H9 (cell line): Measurements from ENCODE around the gene GSTA4. TPM values are rescaled to one million over a fixed set of nuclear protein-coding genes. Genes with fewer than 3 reads are reported as not detected.

ENCODE experiments used
- DNase-seq: peaks from one replicate; pipeline ENCODE4 v3.0.0-alpha.2; 2017
- H2AFZ ChIP-seq: one replicate; pipeline ENCODE4 v1.6.1; 2013; ENCODE audit warnings: mild to moderate bottlenecking, low read length, control low read depth, moderate library complexity
- H2AK5ac ChIP-seq: 2 replicates; pipeline ENCODE4 v1.6.1; 2013; ENCODE audit warnings: low read length, control low read depth, mixed read lengths; ENCODE audit not compliant: insufficient read length
- H2BK120ac ChIP-seq: one replicate; pipeline ENCODE4 v1.6.1; 2013; ENCODE audit warnings: low read depth, mild to moderate bottlenecking, low read length, control low read depth, inconsistent platforms; ENCODE audit not compliant: poor library complexity, severe bottlenecking
- H2BK12ac ChIP-seq: 2 replicates; pipeline ENCODE4 v1.6.1; 2013; ENCODE audit warnings: low read length, control low read depth, mixed read lengths, low read depth; ENCODE audit not compliant: insufficient read length
- H2BK15ac ChIP-seq: 2 replicates; pipeline ENCODE4 v1.6.1; 2013; ENCODE audit warnings: low read depth, low read length, control low read depth
- H2BK20ac ChIP-seq: one replicate; pipeline ENCODE4 v1.6.1; 2013; ENCODE audit warnings: low read depth, mild to moderate bottlenecking, low read length, control low read depth, inconsistent platforms; ENCODE audit not compliant: poor library complexity, severe bottlenecking
- H2BK5ac ChIP-seq: 2 replicates; pipeline ENCODE4 v1.6.1; 2013; ENCODE audit warnings: low read length, control low read depth, mixed read lengths; ENCODE audit not compliant: insufficient read length
- H3K14ac ChIP-seq: 2 replicates; pipeline ENCODE4 v1.6.1; 2013; ENCODE audit warnings: low read length, control low read depth; ENCODE audit not compliant: insufficient read depth
- H3K18ac ChIP-seq: 2 replicates; pipeline ENCODE4 v1.6.1; 2013; ENCODE audit warnings: low read depth, mild to moderate bottlenecking, mixed read lengths, low read length, control low read depth; ENCODE audit not compliant: insufficient read length
- H3K23ac ChIP-seq: 2 replicates; pipeline ENCODE4 v1.6.1; 2013; ENCODE audit warnings: low read length, control low read depth, mixed read lengths, low read depth; ENCODE audit not compliant: insufficient read length
- H3K23me2 ChIP-seq: 2 replicates; pipeline ENCODE4 v1.6.1; 2013; ENCODE audit warnings: low read depth, mild to moderate bottlenecking, mixed read lengths, low read length, control low read depth; ENCODE audit not compliant: insufficient read length, poor library complexity, severe bottlenecking
- H3K27ac ChIP-seq: 2 replicates; pipeline ENCODE4 v1.5.1; 2013; ENCODE audit warnings: low read length, control low read depth, mixed read lengths, low read depth; ENCODE audit not compliant: insufficient read length
- H3K27me3 ChIP-seq: 2 replicates; pipeline ENCODE4 v1.6.1; 2013; ENCODE audit warnings: low read length, control low read depth, inconsistent platforms; ENCODE audit not compliant: insufficient read depth
- H3K4ac ChIP-seq: 2 replicates; pipeline ENCODE4 v1.6.1; 2013; ENCODE audit warnings: low read depth, mild to moderate bottlenecking, control low read depth, inconsistent platforms, low read length, moderate library complexity
- H3K4me1 ChIP-seq: 2 replicates; pipeline ENCODE4 v1.6.1; 2013; ENCODE audit warnings: low read length, control low read depth, inconsistent platforms; ENCODE audit not compliant: insufficient read depth
- H3K4me2 ChIP-seq: 2 replicates; pipeline ENCODE4 v1.6.1; 2013; ENCODE audit warnings: low read length, control low read depth, mixed read lengths; ENCODE audit not compliant: insufficient read length, insufficient read depth
- H3K56ac ChIP-seq: 2 replicates; pipeline ENCODE4 v1.6.1; 2013; ENCODE audit warnings: low read depth, mild to moderate bottlenecking, mixed read lengths, low read length, control low read depth; ENCODE audit not compliant: insufficient read length
- H3K79me1 ChIP-seq: 2 replicates; pipeline ENCODE4 v1.6.1; 2013; ENCODE audit warnings: low read depth, mild to moderate bottlenecking, moderate library complexity, low read length, control low read depth, inconsistent platforms; ENCODE audit not compliant: insufficient read depth, poor library complexity, severe bottlenecking
- H3K79me2 ChIP-seq: 2 replicates; pipeline ENCODE4 v1.6.1; 2013; ENCODE audit warnings: low read length, control low read depth, inconsistent platforms; ENCODE audit not compliant: insufficient read depth
- H3K9ac ChIP-seq: 2 replicates; pipeline ENCODE4 v1.6.1; 2013; ENCODE audit warnings: low read length, control low read depth, mixed read lengths; ENCODE audit not compliant: insufficient read length; ENCODE audit errors: extremely low read depth
- H3K9me3 ChIP-seq: one replicate; pipeline ENCODE4 v1.6.1; 2013; ENCODE audit warnings: low read depth, low read length, inconsistent platforms; ENCODE audit not compliant: control insufficient read depth
- H3T11ph ChIP-seq: one replicate; pipeline ENCODE4 v1.6.1; 2013; ENCODE audit warnings: mild to moderate bottlenecking, low read length, control low read depth, inconsistent platforms
- H4K20me1 ChIP-seq: one replicate; pipeline ENCODE4 v1.6.1; 2013; ENCODE audit not compliant: control insufficient read depth, insufficient read length, insufficient read depth
- H4K5ac ChIP-seq: 2 replicates; pipeline ENCODE4 v1.6.1; 2013; ENCODE audit warnings: low read depth, mild to moderate bottlenecking, mixed read lengths, low read length, control low read depth; ENCODE audit not compliant: insufficient read length
- H4K8ac ChIP-seq: replicated peaks from 2 replicates; pipeline ENCODE4 v1.6.1; 2013; ENCODE audit warnings: low read length, control low read depth, mixed read lengths, low read depth; ENCODE audit not compliant: insufficient read length
- H4K91ac ChIP-seq: 2 replicates; pipeline ENCODE4 v1.6.1; 2013; ENCODE audit warnings: low read depth, mild to moderate bottlenecking, moderate library complexity, mixed read lengths, low read length, control low read depth; ENCODE audit not compliant: insufficient read length
- H3K27ac Mint-ChIP-seq, 3 experiments: 2 replicates in 2 of 3; 3 replicates in 1 of 3; pipeline ENCODE4 v1.8.0; 2020 to 2021; ENCODE audit warnings: mixed read lengths in 3 of 3, mild to moderate bottlenecking in 1 of 3, moderate library complexity in 1 of 3
- H3K27me3 Mint-ChIP-seq: 2 replicates; pipeline ENCODE4 v1.8.0; 2021; ENCODE audit warnings: low read depth, mild to moderate bottlenecking, moderate library complexity, mixed read lengths
- H3K36me3 Mint-ChIP-seq, 3 experiments: 2 replicates in 2 of 3; 3 replicates in 1 of 3; pipeline ENCODE4 v1.8.0; 2020 to 2021; ENCODE audit warnings: low read depth in 3 of 3, mixed read lengths in 3 of 3; ENCODE audit not compliant: insufficient read depth in 1 of 3
- H3K4me1 Mint-ChIP-seq, 2 experiments: 2 replicates each; pipeline ENCODE4 v1.8.0; 2020; ENCODE audit warnings: mixed read lengths in 2 of 2
- H3K4me3 Mint-ChIP-seq, 2 experiments: 2 replicates in 1 of 2; 3 replicates in 1 of 2; pipeline ENCODE4 v1.8.0; 2020 to 2021; ENCODE audit warnings: mild to moderate bottlenecking in 2 of 2, mixed read lengths in 2 of 2, moderate library complexity in 1 of 2
- H3K9me3 Mint-ChIP-seq, 2 experiments: 2 replicates in 1 of 2; 3 replicates in 1 of 2; pipeline ENCODE4 v1.8.0; 2020; ENCODE audit warnings: mild to moderate bottlenecking in 2 of 2, mixed read lengths in 2 of 2, moderate library complexity in 1 of 2
- WGBS: extraction: QIAGEN DNeasy Blood & Tissue Kit; methylation state at CpG from one replicate; pipeline ENCODE4 v1.1.7; 2013; ENCODE audit warnings: missing lambda C conversion rate, low lambda C conversion rate, mixed read lengths; ENCODE audit not compliant: insufficient read length; ENCODE audit errors: extremely low coverage; 5-methylcytosine and 5-hydroxymethylcytosine counted together
- total RNA-seq: library from RNA; stranded (reverse); gene quantifications from 2 replicates; pipeline ENCODE4 v1.2.1, GENCODE V29; 2021
- TF ChIP-seq, protein P1 (sequence below): fragments of 200-600 bp; sonication (generic); conservative IDR thresholded peaks from 3 replicates; pipeline ENCODE4 v1.8.0; 2021; ENCODE audit warnings: antibody characterized with exemption, mild to moderate bottlenecking

Gene GSTA4
- total RNA-seq, 1 experiment from 2014 or later: 32.1 TPM

DNA sequence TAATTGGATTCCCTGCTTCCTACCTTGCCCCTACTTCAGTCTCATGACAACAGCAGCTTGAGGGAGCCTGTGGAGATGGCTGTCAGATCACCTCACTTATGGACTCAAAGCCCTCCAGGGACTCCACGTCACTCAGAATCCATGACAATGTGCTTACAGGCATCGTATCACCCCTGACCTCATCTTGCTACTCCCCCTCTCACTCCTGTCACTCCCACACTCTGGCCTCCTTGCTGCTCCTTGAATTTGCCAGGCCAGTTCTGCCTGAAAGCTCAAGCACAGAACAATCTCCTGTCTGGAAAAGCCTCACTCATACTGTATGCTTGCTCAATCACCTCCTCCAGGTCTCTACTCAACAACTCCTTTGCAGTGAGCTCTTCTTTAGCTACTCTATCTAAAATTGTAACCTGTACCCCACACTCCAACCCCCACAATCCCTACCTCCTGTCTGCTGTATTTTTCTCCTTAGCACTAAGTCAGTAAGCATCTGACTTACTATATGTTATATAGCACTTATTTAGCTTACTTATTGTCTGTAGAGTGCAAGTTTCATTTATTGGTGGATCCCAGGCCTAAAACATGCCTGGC, 10.7 kb upstream of the GSTA4 start:
- TF ChIP-seq, protein P1, sequence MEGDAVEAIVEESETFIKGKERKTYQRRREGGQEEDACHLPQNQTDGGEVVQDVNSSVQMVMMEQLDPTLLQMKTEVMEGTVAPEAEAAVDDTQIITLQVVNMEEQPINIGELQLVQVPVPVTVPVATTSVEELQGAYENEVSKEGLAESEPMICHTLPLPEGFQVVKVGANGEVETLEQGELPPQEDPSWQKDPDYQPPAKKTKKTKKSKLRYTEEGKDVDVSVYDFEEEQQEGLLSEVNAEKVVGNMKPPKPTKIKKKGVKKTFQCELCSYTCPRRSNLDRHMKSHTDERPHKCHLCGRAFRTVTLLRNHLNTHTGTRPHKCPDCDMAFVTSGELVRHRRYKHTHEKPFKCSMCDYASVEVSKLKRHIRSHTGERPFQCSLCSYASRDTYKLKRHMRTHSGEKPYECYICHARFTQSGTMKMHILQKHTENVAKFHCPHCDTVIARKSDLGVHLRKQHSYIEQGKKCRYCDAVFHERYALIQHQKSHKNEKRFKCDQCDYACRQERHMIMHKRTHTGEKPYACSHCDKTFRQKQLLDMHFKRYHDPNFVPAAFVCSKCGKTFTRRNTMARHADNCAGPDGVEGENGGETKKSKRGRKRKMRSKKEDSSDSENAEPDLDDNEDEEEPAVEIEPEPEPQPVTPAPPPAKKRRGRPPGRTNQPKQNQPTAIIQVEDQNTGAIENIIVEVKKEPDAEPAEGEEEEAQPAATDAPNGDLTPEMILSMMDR: no peak
- H3K27me3 Mint-ChIP-seq: no peaks in the 10 kb centered on the region; the same call in 1 of the 2 replicates
- H3K18ac ChIP-seq: no peak overlapping the region
- no peak overlapping the region for H2AK5ac ChIP-seq
- no peak overlapping the region for H3K4me3 Mint-ChIP-seq
- no peaks in the 10 kb centered on the region for H3K23me2 ChIP-seq
- no peak overlapping the region for H3K27ac Mint-ChIP-seq
- H3K9me3 ChIP-seq: no peaks in the 10 kb centered on the region
- H4K5ac ChIP-seq: no peak overlapping the region
- H2BK120ac ChIP-seq: no peak overlapping the region
- H3K4me1 ChIP-seq: no peaks in the 10 kb centered on the region
- H3K4me1 Mint-ChIP-seq: peaks cover 6% of the 10 kb centered on the region in 2 experiments; a peak in 2 of 4 replicates
- no peak overlapping the region for H3K27ac ChIP-seq
- no peaks in the 10 kb centered on the region for H3K79me2 ChIP-seq
- H3K23ac ChIP-seq: no peak overlapping the region
- H4K20me1 ChIP-seq: no peaks in the 10 kb centered on the region
- H2AFZ ChIP-seq: no peak overlapping the region
- H3K56ac ChIP-seq: no peak overlapping the region
- H3T11ph ChIP-seq: no peak overlapping the region
- H3K4me2 ChIP-seq: no peak overlapping the region
- no CpG with 5 or more reads among the region's 2 CpGs for whole genome bisulfite sequencing
- H2BK5ac ChIP-seq: no peak overlapping the region
- peaks cover 4 to 48% (median 42%) of the 10 kb centered on the region in 3 experiments; a peak in 6 of 7 replicates for H3K36me3 Mint-ChIP-seq
- no peak overlapping the region for H4K8ac ChIP-seq
- H3K9me3 Mint-ChIP-seq: no peaks in the 10 kb centered on the region
- no peak overlapping the region for H3K14ac ChIP-seq
- DNase-seq: peak; percentile 25
- H2BK15ac ChIP-seq: no peak overlapping the region
- H4K91ac ChIP-seq: no peak overlapping the region
- H3K4ac ChIP-seq: no peak overlapping the region
- H2BK12ac ChIP-seq: no peak overlapping the region
- H2BK20ac ChIP-seq: no peak overlapping the region
- no peak overlapping the region for H3K9ac ChIP-seq
- no peaks in the 10 kb centered on the region for H3K27me3 ChIP-seq
- no peaks in the 10 kb centered on the region for H3K79me1 ChIP-seq
